GM19463 (cell line): Measurements from ENCODE around the gene PALLD.
A peak's percentile ranks its signal among the peaks of the same experiment; 100 is the strongest.
"Not testable (repeated sequence)": the region's sequence is repeated elsewhere in the genome, so short reads cannot be mapped to it uniquely, and the experiment has no call there.

Source experiments
- ATAC-seq: cut with Tn5 transposase; IDR thresholded peaks from one replicate; pipeline ENCODE4 v1.9.1; 2021; ENCODE audit warnings: mild to moderate bottlenecking, moderate library complexity; ENCODE audit not compliant: unreplicated experiment

Gene PALLD

DNA sequence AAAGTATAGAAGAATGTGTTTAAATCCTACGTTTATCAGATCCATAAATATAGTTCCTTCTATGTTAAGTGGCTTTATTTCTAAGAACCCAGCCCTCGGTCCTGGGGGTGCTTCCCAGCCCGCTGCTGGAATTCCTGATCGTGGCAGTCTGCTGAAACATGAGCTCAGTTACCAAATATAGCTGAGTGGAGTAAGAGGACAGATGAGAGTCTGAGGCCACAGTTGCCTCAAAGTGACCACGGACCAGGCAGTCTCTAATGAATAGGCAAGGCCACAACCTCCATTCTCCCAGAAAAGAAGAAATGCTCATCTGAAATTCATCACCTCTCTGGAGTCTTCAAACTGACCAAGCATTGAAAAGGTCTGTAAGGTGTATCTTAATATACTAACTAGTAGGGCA lies at the start of gene PALLD:
Gene PALLD, plus strand, starts transcription at position 219 of the 400 bp plus-strand sequence.
- ATAC-seq: no peak

DNA sequence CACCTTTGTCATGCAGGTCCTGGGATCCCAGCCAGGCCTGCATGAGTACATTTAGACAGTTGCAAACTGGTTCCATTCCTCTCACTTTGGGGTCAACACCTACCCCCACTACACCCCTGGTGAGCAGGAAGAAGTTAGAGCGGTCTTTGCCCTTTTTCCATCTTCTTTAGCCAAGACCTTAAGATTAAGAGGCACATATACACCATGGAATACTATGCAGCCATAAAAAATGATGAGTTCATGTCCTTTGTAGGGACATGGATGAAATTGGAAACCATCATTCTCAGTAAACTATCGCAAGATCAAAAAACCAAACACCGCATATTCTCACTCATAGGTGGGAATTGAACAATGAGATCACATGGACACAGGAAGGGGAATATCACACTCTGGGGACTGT lies 47.8 kb upstream of the PALLD start:
- ATAC-seq: not testable (repeated sequence)

DNA sequence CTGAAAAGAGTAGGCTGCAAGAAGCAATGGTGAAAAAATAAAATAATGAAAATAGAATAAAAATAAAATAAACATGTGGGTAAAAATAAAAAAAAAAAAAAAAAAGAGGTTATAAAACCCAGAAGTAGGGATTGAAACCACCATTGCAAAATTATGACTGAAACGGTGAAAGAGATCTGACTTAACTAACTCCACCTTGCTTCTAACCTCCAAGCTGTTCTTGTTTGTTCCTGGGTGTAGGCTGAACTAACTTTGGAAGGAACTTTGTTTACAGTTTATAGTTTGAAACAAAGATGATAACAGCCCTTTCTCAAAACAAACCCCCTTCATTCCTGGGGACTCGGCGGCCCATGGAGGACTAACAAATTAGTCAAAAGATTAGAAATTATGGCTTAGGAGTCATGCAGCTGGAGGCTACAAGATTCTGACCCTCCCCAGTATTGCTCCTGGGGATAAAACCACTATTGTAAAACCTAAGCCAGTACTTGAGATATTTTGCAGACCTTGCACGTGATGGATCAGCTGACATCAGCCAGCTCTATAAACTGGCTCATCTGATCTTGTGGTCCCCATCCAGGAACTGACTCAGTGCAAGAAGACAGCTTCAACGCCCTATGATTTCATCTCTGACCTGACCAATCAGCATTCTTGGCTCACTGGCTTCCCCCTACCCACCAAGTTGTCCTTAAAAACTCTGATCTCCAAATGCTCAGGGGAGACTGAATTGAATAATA lies 47.0 kb upstream of the PALLD start:
- no peak for ATAC-seq

GRCh38 chr4:168451331-168451730 lies 45.5 kb upstream of the PALLD start:
- peak; percentile 15 for ATAC-seq

GRCh38 chr4:168451744-168452390 lies 45.0 kb upstream of the PALLD start:
- peak; percentile 97 for ATAC-seq

DNA sequence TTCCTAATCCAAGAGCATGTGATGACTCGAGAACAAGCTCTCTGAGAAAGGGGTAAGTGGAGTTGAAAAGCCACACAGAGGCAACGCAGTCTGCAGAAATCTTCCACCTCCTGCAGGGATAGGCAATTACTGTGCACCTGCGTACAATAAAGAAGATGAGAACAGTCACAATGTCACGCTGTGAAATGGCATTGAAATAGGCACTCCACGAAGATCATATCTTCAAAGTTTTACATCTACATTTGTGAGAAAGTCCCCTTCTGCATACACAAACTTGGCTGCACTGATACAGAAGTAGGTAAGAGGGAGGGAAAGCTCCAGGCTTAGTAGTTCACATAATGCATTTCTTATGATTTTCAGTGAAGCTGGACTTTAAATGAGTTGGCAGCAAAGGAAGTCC lies 43.7 kb upstream of the PALLD start:
- no peak for ATAC-seq

- not testable (repeated sequence) for ATAC-seq
Measured at GRCh38 chr4:168458256-168458655, 38.6 kb upstream of the PALLD start.

DNA sequence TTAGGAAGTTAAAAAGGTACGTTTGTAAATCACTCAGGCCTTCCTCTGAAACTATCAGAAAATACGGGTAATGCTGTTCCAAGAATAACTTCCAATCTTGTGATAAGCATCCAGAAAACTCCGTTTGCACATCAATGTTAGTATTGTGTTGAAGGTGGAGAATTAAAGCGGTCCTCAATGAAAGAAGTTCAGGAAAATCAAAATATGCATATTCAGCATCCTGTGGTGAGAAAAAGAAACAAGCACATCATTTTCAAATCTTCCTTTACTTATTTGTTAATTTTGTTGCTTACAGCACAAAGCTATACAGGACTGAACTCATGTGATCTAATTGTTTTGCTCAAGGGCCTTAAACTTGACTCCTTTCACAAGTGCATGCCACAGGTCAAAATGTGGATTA lies 35.0 kb upstream of the PALLD start:
- no peak for ATAC-seq

DNA sequence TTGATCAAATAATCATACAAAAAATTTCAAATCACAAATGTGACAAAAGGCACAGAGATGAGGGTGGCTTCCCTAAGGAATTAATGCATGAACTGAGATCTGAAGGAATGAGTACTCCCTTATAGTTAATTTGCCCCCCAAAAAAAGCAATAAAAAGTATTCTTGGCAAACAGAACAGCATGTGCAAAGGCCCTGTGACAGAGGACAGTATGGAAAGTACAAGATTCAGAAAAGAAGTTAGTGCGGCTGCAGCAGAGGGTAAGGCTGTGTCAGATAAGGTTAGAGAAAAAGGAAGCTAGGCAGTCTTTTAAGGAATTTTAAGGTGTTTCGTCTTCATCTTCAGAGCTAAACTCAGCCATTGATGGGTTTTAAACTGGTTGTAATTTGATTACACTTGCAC lies 23.9 kb upstream of the PALLD start:
- no peak for ATAC-seq

- no peak for ATAC-seq
Measured at GRCh38 chr4:168474660-168475320, 22.1 kb upstream of the PALLD start.

- no peak for ATAC-seq
Measured at GRCh38 chr4:168475745-168476144, 21.1 kb upstream of the PALLD start.

GRCh38 chr4:168478868-168479267 lies 18.0 kb upstream of the PALLD start:
- ATAC-seq: no peak

DNA sequence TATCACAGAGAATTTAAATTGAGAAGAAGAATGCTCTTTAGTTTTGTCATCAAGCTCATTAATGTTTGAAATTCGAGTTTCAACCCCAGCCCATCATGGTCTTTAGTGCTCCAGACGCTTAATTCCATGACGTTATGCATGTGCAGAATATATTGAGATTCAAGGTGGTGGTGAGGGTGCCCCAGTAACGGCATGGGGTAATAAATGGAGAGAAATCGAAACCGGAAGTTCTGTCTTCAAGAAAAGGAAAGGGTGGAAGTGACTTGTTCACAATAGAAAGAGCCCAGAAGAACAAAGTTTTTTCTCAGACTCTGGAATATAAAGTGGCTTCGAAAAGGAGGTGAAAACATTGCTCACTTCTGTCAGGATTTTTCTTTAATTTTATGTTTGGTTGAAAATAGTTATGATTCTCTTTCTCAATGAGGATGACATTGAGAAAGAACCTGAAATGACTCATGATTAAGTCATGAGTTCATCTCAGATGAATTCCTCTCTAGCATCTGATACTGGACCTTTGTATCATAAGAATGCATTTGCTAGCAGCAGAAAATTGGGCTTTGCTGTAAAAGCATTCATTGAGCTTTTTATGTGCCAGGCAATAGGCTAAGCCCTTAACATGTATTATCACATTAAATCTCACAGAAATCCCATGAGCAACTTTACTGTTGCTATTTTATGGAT lies 15.8 kb upstream of the PALLD start:
- no peak for ATAC-seq

DNA sequence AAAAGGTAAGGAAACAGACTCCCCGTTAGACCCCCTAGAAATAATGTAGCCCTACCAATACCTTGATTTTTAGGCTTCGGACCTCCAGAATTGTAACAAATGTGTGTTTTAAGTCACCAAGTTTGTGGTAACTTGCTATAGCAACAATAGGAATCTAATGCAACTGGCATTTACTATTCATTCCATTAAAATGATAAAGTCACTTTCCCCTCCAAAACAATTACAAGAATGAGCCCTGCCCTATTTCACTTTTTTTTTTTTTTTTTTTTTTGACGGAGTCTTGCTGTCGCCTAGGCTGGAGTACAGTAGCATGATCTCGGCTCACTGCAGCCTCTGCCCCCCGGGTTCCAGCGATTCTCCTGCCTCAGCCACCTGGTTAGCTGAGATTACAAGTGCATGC lies 13.0 kb upstream of the PALLD start:
- no peak for ATAC-seq

GRCh38 chr4:168484626-168485025 lies 12.2 kb upstream of the PALLD start:
- no peak for ATAC-seq

- no peak for ATAC-seq
Measured at GRCh38 chr4:168485156-168485910, 11.5 kb upstream of the PALLD start.

DNA sequence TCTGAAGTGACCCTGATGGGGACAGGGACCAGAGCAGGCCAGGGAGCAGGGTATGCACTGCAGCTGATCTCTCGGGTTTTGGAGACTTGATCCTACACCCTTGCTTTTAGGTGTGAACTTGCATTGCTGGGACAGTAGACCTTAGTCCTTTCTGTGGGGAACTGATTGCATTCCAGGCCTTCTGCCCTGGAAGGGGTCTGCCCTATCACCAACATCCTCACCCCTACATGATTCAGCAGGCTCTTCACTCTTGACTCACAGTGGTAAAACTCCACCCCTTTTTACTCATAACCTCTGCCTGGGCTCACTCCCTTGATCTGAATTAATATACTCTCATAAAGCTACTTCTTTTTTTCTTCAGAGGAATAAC lies 10.0 kb upstream of the PALLD start:
- no peak for ATAC-seq

DNA sequence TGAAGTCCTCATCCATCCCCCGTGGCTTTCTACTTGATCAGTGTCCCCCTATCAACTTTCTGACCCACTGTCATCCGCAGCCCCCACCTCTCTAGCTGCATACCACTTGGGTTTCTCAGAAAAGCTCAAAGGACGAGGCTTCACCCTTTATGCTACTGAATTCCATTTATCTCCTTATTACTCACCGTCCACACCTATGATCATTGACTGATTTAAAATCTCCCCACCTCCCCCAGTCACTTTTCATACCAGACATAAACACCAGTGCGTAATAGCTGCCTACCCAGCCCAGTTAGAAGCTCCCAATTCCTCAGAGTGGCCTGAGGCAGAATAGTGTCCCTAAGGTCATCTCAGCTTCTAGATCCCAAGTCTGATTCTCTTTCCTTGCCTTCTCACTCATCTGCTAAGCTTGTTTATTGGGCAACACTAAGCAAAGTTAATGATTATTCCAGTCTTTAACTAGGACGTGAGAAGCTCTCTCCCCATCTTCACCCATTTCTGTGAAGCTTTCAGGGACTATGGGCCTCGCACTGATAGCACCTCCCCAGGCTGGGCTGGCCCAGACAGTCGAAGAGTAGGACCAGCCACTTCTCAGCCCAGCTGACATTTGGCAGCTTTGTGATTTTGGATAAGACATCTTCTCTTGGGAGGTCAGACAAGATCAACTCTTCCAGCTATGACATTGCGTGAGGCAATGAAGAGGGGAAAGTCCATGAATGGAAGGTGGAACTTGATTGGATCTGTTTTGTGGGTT lies 9.4 kb upstream of the PALLD start:
- no peak for ATAC-seq

DNA sequence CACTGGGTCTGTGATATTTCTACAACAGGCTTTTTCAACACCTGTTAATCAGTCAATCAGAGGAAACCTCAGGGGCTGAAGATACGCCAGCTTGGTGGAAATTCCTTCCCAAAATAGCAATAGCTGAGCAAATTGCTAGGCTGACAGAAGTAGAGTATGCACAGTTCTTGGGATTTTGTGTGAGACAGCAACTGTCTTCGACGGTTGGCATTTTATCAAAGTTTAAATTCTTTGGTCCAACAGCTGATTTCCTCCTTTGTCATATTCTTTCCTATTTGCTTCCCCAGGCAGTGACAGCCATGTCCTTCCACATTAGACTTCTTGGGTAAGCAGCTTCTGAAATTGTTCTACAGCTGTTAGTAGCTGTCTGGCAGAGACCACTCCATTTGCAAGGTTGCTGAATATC lies 8.0 kb upstream of the PALLD start:
- no peak for ATAC-seq

GRCh38 chr4:168489616-168490015 lies 7.2 kb upstream of the PALLD start:
- no peak for ATAC-seq
